GM12875 (cell line): ENCODE measurements around the gene TXNRD1.
"Not testable (repeated sequence)": the region's sequence is repeated elsewhere in the genome, so short reads cannot be mapped to it uniquely, and the experiment has no call there.

ENCODE experiments used
- H3K4me3 ChIP-seq: one replicate; pipeline ENCODE4 v1.5.1; 2011; ENCODE audit warnings: low read depth, low read length, control low read depth
- CTCF ChIP-seq: IDR thresholded peaks from 2 replicates; pipeline ENCODE4 v1.5.1; 2011; ENCODE audit warnings: low read depth, mild to moderate bottlenecking, control low read depth, inconsistent platforms, low read length, moderate library complexity, borderline replicate concordance; ENCODE audit not compliant: insufficient read depth

Gene TXNRD1

GRCh38 chr12:104328790-104329189 lies 113.2 kb downstream of the TXNRD1 start:
- no peak overlapping the region for H3K4me3 ChIP-seq
- no peak for TF ChIP-seq CTCF

- H3K4me3 ChIP-seq = no peak overlapping the region
- no peak for TF ChIP-seq CTCF
Observed at GRCh38 chr12:104329707-104330532, 114.3 kb downstream of the TXNRD1 start.

GRCh38 chr12:104331376-104331775 lies 115.8 kb downstream of the TXNRD1 start:
- TF ChIP-seq CTCF = no peak
- H3K4me3 ChIP-seq = no peak overlapping the region

GRCh38 chr12:104332273-104332672 lies 116.7 kb downstream of the TXNRD1 start:
- not testable (repeated sequence) for H3K4me3 ChIP-seq

- TF ChIP-seq CTCF = no peak
- no peak overlapping the region for H3K4me3 ChIP-seq
Observed at GRCh38 chr12:104333692-104334255, 118.2 kb downstream of the TXNRD1 start.

GRCh38 chr12:104334581-104334980 lies 119.0 kb downstream of the TXNRD1 start:
- no peak for TF ChIP-seq CTCF

GRCh38 chr12:104336115-104336514 lies 120.5 kb downstream of the TXNRD1 start:
- no peak overlapping the region for H3K4me3 ChIP-seq
- TF ChIP-seq CTCF = no peak

More at GRCh38 chr12:104334581-104334980, 119.0 kb downstream of the TXNRD1 start:
- H3K4me3 ChIP-seq = no peak overlapping the region
